Panc1 (cell line): ENCODE measurements around the gene KIAA2012. TPM values are rescaled to one million over a fixed set of nuclear protein-coding genes. Genes with fewer than 3 reads are reported as not detected.

Experiments used
- ATAC-seq: fragments of 200-7000 bp; cut with Tn5 transposase; 2 replicates; pipeline ENCODE4 v1.9.1; 2020; ENCODE audit warnings: mild to moderate bottlenecking, moderate library complexity
- BruUV-seq: library from RNA; stranded (reverse); fragments of 400-500 nt; replicated peaks from 2 replicates; lab custom pipeline; 2021; lab: Mats Ljungman, UMichigan
- CTCF ChIA-PET: fragments of 300-600 bp; sonication (Branson Sonifier 250); formaldehyde crosslinking; loops from one replicate; lab custom pipeline; 2022; ENCODE audit warnings: antibody characterized with exemption; lab: Charles Lee
- POLR2A ChIA-PET: fragments of 300-600 bp; sonication (Branson Sonifier 250); formaldehyde crosslinking; loops from one replicate; lab custom pipeline; 2022; ENCODE audit warnings: antibody characterized with exemption; lab: Charles Lee
- DNase-seq: peaks from one replicate; pipeline ENCODE4 v3.0.0-alpha.2; 2010; ENCODE audit warnings: low read depth, low spot score
- H3K27ac ChIP-seq: 2 replicates; pipeline ENCODE4 v1.5.1; 2011; ENCODE audit warnings: mild to moderate bottlenecking, low read length, inconsistent platforms
- H3K27me3 ChIP-seq: fragments of 200-500 bp; sonication (Bioruptor generic); 2 replicates; pipeline ENCODE4 v1.6.0; 2014; ENCODE audit warnings: low read length, inconsistent platforms; ENCODE audit not compliant: control insufficient read depth, insufficient read depth
- H3K36me3 ChIP-seq: fragments of 200-500 bp; sonication (Bioruptor generic); 2 replicates; pipeline ENCODE4 v1.5.1; 2014; ENCODE audit warnings: inconsistent platforms, mild to moderate bottlenecking, low read length, moderate library complexity; ENCODE audit not compliant: control insufficient read depth, insufficient read depth
- H3K4me1 ChIP-seq: 2 replicates; pipeline ENCODE4 v1.5.1; 2011; ENCODE audit warnings: inconsistent platforms, mild to moderate bottlenecking, low read length, moderate library complexity; ENCODE audit not compliant: control insufficient read depth, insufficient read depth
- H3K4me3 ChIP-seq, 2 experiments: 2 replicates each; pipeline ENCODE4 v1.5.1; 2011 to 2012; ENCODE audit warnings: low read depth in 2 of 2, low read length in 2 of 2, mild to moderate bottlenecking in 2 of 2, inconsistent platforms in 1 of 2, moderate library complexity in 1 of 2
- H3K9me3 ChIP-seq: fragments of 200-500 bp; sonication (Bioruptor generic); 2 replicates; pipeline ENCODE4 v1.5.1; 2014; ENCODE audit warnings: low read depth, mild to moderate bottlenecking, inconsistent platforms, low read length, moderate library complexity; ENCODE audit not compliant: control insufficient read depth, insufficient read depth
- CTCF ChIP-seq: fragments of 450-650 bp; IDR thresholded peaks from 2 replicates; pipeline ENCODE4 v1.5.1; 2017; ENCODE audit warnings: mild to moderate bottlenecking
- POLR2AphosphoS5 ChIP-seq: IDR thresholded peaks from 2 replicates; pipeline ENCODE4 v1.6.1; 2012; ENCODE audit warnings: mild to moderate bottlenecking, low read depth, low read length, moderate library complexity
- REST ChIP-seq, 2 experiments: IDR thresholded peaks; 2 replicates each; pipeline ENCODE4 v1.6.1; 2011 to 2012; ENCODE audit warnings: low read depth in 2 of 2, control low read depth in 1 of 2, low read length in 1 of 2, mild to moderate bottlenecking in 1 of 2, moderate library complexity in 1 of 2; ENCODE audit not compliant: insufficient read depth in 1 of 2
- SIN3A ChIP-seq: IDR thresholded peaks from 2 replicates; pipeline ENCODE4 v1.6.1; 2012; ENCODE audit warnings: low read depth, mild to moderate bottlenecking, low read length, moderate library complexity, borderline replicate concordance; ENCODE audit not compliant: insufficient read depth
- TCF7L2 ChIP-seq: IDR thresholded peaks from 2 replicates; pipeline ENCODE4 v1.6.1; 2011; ENCODE audit warnings: mild to moderate bottlenecking, low read depth, low read length, inconsistent platforms
- in situ Hi-C: cut with HindIII; loops from 2 replicates; pipeline ENCODE4 v1.10.0; 2016; ENCODE audit warnings: low sequenced_read_pairs, low pct_unique_long_range_greater_than_20kb
- intact Hi-C: fragments of 100-400 bp; cut with micrococcal nuclease; formaldehyde crosslinking; loops from one replicate; pipeline ENCODE4 v1.10.0; 2022; ENCODE audit not compliant: unreplicated experiment
- total RNA-seq: library from RNA; stranded (reverse); gene quantifications from one replicate; pipeline ENCODE4 v1.2.1, GENCODE V29; 2021; ENCODE audit not compliant: unreplicated experiment

The KIAA2012 gene
- total RNA-seq, 1 experiment from 2014 or later: not detected

GRCh38 chr2:202127687-202128331 lies 54.8 kb downstream of the KIAA2012 start:
- in situ Hi-C loops: no loop called here
- H3K36me3 ChIP-seq: no peaks in the 10 kb centered on the region
- TF ChIP-seq REST (IDR thresholded peaks at IDR 0.05; ENCODE audit: insufficient read depth in 1 of 2, low read depth in 2 of 2, low read length in 1 of 2) (no peak), CTCF (no peak), POLR2AphosphoS5 (no peak), TCF7L2 (no peak), SIN3A (no peak)
- ATAC-seq (no peak), DNase-seq (no peak)
- H3K27ac ChIP-seq: no peak overlapping the region
- BruUV-seq: no TSS peak
- ChIA-PET POLR2A (interaction anchor here (0.7 kb wide), 1 partner anchor 45 kb away, joined by 13 read pairs; no protein-coding TSS in a partner anchor), CTCF (interaction anchor here (0.6 kb wide), 1 partner anchor 36 kb away, joined by 7 read pairs; no protein-coding TSS in a partner anchor)
- H3K4me1 ChIP-seq: no peaks in the 10 kb centered on the region
- H3K27me3 ChIP-seq: no peaks in the 10 kb centered on the region
- H3K9me3 ChIP-seq: no peaks in the 10 kb centered on the region
- no peak overlapping the region for H3K4me3 ChIP-seq
- intact Hi-C loops: no loop called here

- Histone ChIP-seq H3K27ac (no peak overlapping the region), H3K4me3 (no peak overlapping the region), H3K4me1 (no peaks in the 10 kb centered on the region), H3K36me3 (no peaks in the 10 kb centered on the region), H3K27me3 (no peaks in the 10 kb centered on the region), H3K9me3 (no peaks in the 10 kb centered on the region)
- no peak for ATAC-seq
- no peak for DNase-seq
- no peak for TF ChIP-seq CTCF
- no peak for TF ChIP-seq TCF7L2
- TF ChIP-seq SIN3A: no peak
- no peak for TF ChIP-seq POLR2AphosphoS5
- no peak for TF ChIP-seq REST (IDR thresholded peaks at IDR 0.05; ENCODE audit: insufficient read depth in 1 of 2, low read depth in 2 of 2, low read length in 1 of 2)
- no TSS peak for BruUV-seq
- POLR2A ChIA-PET: no interaction called here
- intact Hi-C loops (no loop called here), in situ Hi-C loops (no loop called here)
- CTCF ChIA-PET: no interaction called here
Measured at GRCh38 chr2:202129841-202130240, 56.8 kb downstream of the KIAA2012 start.
